ENCODE data around the gene CSK. TPM values are rescaled to one million over a fixed set of nuclear protein-coding genes. Genes with fewer than 3 reads are reported as not detected.

CSK gene
- total RNA-seq, 2 donors from 2014 or later, result 64.3 to 68.5 TPM

GRCh38 chr15:74783072-74783807, 1.4 kb downstream of the CSK start:
- Histone ChIP-seq H3K36me3 (ENCODE audit: control insufficient read depth, insufficient read depth, low read length) (peaks cover 14% of the 10 kb centered on the region), H3K4me1 (ENCODE audit: control insufficient read depth, insufficient read depth, low read length) (peaks cover 6% of the 10 kb centered on the region), H3K9me3 (ENCODE audit: control insufficient read depth, low read length) (no peaks in the 10 kb centered on the region), H3K9ac (ENCODE audit: extremely low read depth, low read length, poor library complexity, severe bottlenecking) (peak overlapping the region; percentile 62), H3K27ac (ENCODE audit: low read depth, low read length) (no peak overlapping the region), H3K4me3 (ENCODE audit: low read length) (peak overlapping the region; percentile 86), H3K27me3 (ENCODE audit: control insufficient read depth, insufficient read depth, low read length, poor library complexity, severe bottlenecking) (no peaks in the 10 kb centered on the region)
- Mint-ChIP-seq H3K27me3 (ENCODE audit: insufficient read depth) (peaks cover 16% of the 10 kb centered on the region), H3K36me3 (ENCODE audit: low read depth) (peaks cover 4% of the 10 kb centered on the region), H3K27ac (peak overlapping the region; percentile 58), H3K4me3 (peak overlapping the region; percentile 80), H3K9me3 (no peaks in the 10 kb centered on the region), H3K4me1 (peaks cover 26% of the 10 kb centered on the region)
- DNase-seq, result peak; percentile 64
- no peak for TF ChIP-seq CTCF (conservative IDR thresholded peaks at IDR 0.05)
- WGBS, 2 experiments (ENCODE audit: insufficient coverage in 1 of 2, insufficient read length in 1 of 2), result 41 to 49% methylated on average over 8 to 13 of the region's 13 CpGs

- Mint-ChIP-seq H3K27me3 (ENCODE audit: insufficient read depth) (peaks cover 16% of the 10 kb centered on the region), H3K27ac (no peak overlapping the region), H3K36me3 (ENCODE audit: low read depth) (peaks cover 4% of the 10 kb centered on the region), H3K4me1 (peaks cover 31% of the 10 kb centered on the region), H3K4me3 (peak overlapping the region; percentile 80), H3K9me3 (no peaks in the 10 kb centered on the region)
- TF ChIP-seq CTCF (conservative IDR thresholded peaks at IDR 0.05), result no peak
- 77 to 85% methylated on average over 2 to 3 of the region's 3 CpGs for WGBS, 2 experiments (ENCODE audit: insufficient coverage in 1 of 2, insufficient read length in 1 of 2)
- Histone ChIP-seq H3K4me3 (ENCODE audit: low read length) (peak overlapping the region; percentile 86), H3K27me3 (ENCODE audit: control insufficient read depth, insufficient read depth, low read length, poor library complexity, severe bottlenecking) (no peaks in the 10 kb centered on the region), H3K9ac (ENCODE audit: extremely low read depth, low read length, poor library complexity, severe bottlenecking) (no peak overlapping the region), H3K27ac (ENCODE audit: low read depth, low read length) (no peak overlapping the region), H3K9me3 (ENCODE audit: control insufficient read depth, low read length) (no peaks in the 10 kb centered on the region), H3K36me3 (ENCODE audit: control insufficient read depth, insufficient read depth, low read length) (peaks cover 19% of the 10 kb centered on the region), H3K4me1 (ENCODE audit: control insufficient read depth, insufficient read depth, low read length) (peaks cover 6% of the 10 kb centered on the region)
- no peak for DNase-seq
These were observed 1.9 kb downstream of the CSK start for GRCh38 chr15:74783808-74784175.

- Histone ChIP-seq H3K9me3 (ENCODE audit: control insufficient read depth, low read length) (no peaks in the 10 kb centered on the region), H3K9ac (ENCODE audit: extremely low read depth, low read length, poor library complexity, severe bottlenecking) (no peak overlapping the region), H3K27me3 (ENCODE audit: control insufficient read depth, insufficient read depth, low read length, poor library complexity, severe bottlenecking) (no peaks in the 10 kb centered on the region), H3K4me3 (ENCODE audit: low read length) (no peak overlapping the region), H3K27ac (ENCODE audit: low read depth, low read length) (no peak overlapping the region), H3K36me3 (ENCODE audit: control insufficient read depth, insufficient read depth, low read length) (peaks cover 19% of the 10 kb centered on the region), H3K4me1 (ENCODE audit: control insufficient read depth, insufficient read depth, low read length) (peaks cover 6% of the 10 kb centered on the region)
- H3K36me3 Mint-ChIP-seq (ENCODE audit: low read depth), result peaks cover 8% of the 10 kb centered on the region
- H3K27ac Mint-ChIP-seq, result no peak overlapping the region
- no peak overlapping the region for H3K4me3 Mint-ChIP-seq
- peaks cover 16% of the 10 kb centered on the region for H3K27me3 Mint-ChIP-seq (ENCODE audit: insufficient read depth)
- no peaks in the 10 kb centered on the region for H3K9me3 Mint-ChIP-seq
- 91 to 95% methylated on average over 6 to 8 of the region's 8 CpGs for WGBS, 2 experiments (ENCODE audit: insufficient coverage in 1 of 2, insufficient read length in 1 of 2)
- DNase-seq, result no peak
- peaks cover 33% of the 10 kb centered on the region for H3K4me1 Mint-ChIP-seq
- TF ChIP-seq CTCF (conservative IDR thresholded peaks at IDR 0.05), result no peak
These were observed 2.7 kb downstream of the CSK start for GRCh38 chr15:74784426-74785193.

All from endodermal cell (in vitro differentiated cells).